ENCODE data around the gene C17orf67.

DNA sequence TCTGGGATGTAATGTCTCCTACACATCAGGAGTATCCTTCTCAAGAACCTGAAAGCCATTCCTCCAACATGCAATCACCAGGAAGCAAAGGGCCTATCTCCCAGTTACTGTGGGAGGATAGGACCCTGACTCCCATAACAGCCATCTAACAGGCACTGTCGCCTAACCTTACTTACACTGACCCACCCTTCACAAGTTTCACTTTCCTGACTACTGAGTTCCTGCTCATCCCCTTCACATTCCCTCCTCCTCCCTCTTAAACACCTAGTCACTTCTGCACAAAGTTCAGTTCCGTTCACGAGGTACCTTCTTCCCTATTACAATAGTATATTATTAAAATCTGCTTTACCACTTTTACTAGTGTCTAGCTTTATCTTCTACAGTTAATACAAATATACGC lies 1.3 kb downstream of the C17orf67 start:
- TF ChIP-seq, protein P1, sequence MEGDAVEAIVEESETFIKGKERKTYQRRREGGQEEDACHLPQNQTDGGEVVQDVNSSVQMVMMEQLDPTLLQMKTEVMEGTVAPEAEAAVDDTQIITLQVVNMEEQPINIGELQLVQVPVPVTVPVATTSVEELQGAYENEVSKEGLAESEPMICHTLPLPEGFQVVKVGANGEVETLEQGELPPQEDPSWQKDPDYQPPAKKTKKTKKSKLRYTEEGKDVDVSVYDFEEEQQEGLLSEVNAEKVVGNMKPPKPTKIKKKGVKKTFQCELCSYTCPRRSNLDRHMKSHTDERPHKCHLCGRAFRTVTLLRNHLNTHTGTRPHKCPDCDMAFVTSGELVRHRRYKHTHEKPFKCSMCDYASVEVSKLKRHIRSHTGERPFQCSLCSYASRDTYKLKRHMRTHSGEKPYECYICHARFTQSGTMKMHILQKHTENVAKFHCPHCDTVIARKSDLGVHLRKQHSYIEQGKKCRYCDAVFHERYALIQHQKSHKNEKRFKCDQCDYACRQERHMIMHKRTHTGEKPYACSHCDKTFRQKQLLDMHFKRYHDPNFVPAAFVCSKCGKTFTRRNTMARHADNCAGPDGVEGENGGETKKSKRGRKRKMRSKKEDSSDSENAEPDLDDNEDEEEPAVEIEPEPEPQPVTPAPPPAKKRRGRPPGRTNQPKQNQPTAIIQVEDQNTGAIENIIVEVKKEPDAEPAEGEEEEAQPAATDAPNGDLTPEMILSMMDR (IDR thresholded peaks at IDR 0.05; ENCODE audit: poor library complexity, severe bottlenecking): no peak
- no peak for TF ChIP-seq RAD21 (conservative IDR thresholded peaks at IDR 0.05)
- TF ChIP-seq TAF1 (IDR thresholded peaks at IDR 0.05; ENCODE audit: low read depth): no peak
- no peak for TF ChIP-seq EP300 (conservative IDR thresholded peaks at IDR 0.05; ENCODE audit: poor library complexity, severe bottlenecking)
- TF ChIP-seq EZH2 (IDR thresholded peaks at IDR 0.05; ENCODE audit: borderline replicate concordance, insufficient read depth, low read length, poor library complexity, severe bottlenecking): no peak
- no peak for TF ChIP-seq POLR2AphosphoS5 (IDR thresholded peaks at IDR 0.05)

Data from neural cell (in vitro differentiated cells).